Measurements from ENCODE around the gene MOB3B.

- TF ChIP-seq ZNF510 (tag by site-specific recombination; IDR thresholded peaks at IDR 0.05; ENCODE audit: insufficient replicate concordance) (no peak), HOXA7 (CRISPR knock-in tag; IDR thresholded peaks at IDR 0.05; ENCODE audit: borderline replicate concordance) (no peak), ZNF394 (tag by site-specific recombination; IDR thresholded peaks at IDR 0.05; ENCODE audit: borderline replicate concordance) (no peak), YY1 (tag by site-specific recombination; IDR thresholded peaks at IDR 0.05) (no peak), ZNF629 (tag by site-specific recombination; IDR thresholded peaks at IDR 0.05) (no peak)
- TF ChIP-seq, protein P1, sequence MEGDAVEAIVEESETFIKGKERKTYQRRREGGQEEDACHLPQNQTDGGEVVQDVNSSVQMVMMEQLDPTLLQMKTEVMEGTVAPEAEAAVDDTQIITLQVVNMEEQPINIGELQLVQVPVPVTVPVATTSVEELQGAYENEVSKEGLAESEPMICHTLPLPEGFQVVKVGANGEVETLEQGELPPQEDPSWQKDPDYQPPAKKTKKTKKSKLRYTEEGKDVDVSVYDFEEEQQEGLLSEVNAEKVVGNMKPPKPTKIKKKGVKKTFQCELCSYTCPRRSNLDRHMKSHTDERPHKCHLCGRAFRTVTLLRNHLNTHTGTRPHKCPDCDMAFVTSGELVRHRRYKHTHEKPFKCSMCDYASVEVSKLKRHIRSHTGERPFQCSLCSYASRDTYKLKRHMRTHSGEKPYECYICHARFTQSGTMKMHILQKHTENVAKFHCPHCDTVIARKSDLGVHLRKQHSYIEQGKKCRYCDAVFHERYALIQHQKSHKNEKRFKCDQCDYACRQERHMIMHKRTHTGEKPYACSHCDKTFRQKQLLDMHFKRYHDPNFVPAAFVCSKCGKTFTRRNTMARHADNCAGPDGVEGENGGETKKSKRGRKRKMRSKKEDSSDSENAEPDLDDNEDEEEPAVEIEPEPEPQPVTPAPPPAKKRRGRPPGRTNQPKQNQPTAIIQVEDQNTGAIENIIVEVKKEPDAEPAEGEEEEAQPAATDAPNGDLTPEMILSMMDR (tag by site-specific recombination; IDR thresholded peaks at IDR 0.05) = no peak
- TF ChIP-seq, protein P2, sequence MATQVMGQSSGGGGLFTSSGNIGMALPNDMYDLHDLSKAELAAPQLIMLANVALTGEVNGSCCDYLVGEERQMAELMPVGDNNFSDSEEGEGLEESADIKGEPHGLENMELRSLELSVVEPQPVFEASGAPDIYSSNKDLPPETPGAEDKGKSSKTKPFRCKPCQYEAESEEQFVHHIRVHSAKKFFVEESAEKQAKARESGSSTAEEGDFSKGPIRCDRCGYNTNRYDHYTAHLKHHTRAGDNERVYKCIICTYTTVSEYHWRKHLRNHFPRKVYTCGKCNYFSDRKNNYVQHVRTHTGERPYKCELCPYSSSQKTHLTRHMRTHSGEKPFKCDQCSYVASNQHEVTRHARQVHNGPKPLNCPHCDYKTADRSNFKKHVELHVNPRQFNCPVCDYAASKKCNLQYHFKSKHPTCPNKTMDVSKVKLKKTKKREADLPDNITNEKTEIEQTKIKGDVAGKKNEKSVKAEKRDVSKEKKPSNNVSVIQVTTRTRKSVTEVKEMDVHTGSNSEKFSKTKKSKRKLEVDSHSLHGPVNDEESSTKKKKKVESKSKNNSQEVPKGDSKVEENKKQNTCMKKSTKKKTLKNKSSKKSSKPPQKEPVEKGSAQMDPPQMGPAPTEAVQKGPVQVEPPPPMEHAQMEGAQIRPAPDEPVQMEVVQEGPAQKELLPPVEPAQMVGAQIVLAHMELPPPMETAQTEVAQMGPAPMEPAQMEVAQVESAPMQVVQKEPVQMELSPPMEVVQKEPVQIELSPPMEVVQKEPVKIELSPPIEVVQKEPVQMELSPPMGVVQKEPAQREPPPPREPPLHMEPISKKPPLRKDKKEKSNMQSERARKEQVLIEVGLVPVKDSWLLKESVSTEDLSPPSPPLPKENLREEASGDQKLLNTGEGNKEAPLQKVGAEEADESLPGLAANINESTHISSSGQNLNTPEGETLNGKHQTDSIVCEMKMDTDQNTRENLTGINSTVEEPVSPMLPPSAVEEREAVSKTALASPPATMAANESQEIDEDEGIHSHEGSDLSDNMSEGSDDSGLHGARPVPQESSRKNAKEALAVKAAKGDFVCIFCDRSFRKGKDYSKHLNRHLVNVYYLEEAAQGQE (tag by site-specific recombination; IDR thresholded peaks at IDR 0.05) = no peak
These were observed 54.5 kb downstream of the MOB3B start for GRCh38 chr9:27475057-27475595.

All from HEK293 (cell line).